Neural cell (in vitro differentiated cells): ENCODE results near the gene SBNO2. TPM values are rescaled to one million over a fixed set of nuclear protein-coding genes. Genes with fewer than 3 reads are reported as not detected.

Source experiments
- H2AFZ ChIP-seq: fragments of 200-600, 300-800 bp; sonication (generic), shearing (Covaris generic); 2 replicates; pipeline ENCODE4 v1.6.0; 2014; ENCODE audit warnings: low read depth, mild to moderate bottlenecking, antibody characterized with exemption, low read length, moderate library complexity
- H3F3A ChIP-seq: fragments of 200-600 bp; shearing (Covaris generic); 2 replicates; pipeline ENCODE4 v1.6.1; 2016; ENCODE audit warnings: mild to moderate bottlenecking, moderate library complexity, mixed read lengths, antibody characterized with exemption, low read length; ENCODE audit not compliant: insufficient read depth, poor library complexity, severe bottlenecking
- H3K27ac ChIP-seq: fragments of 200-600, 300-800 bp; sonication (generic), shearing (Covaris generic); 2 replicates; pipeline ENCODE4 v1.5.1; 2014; ENCODE audit warnings: mild to moderate bottlenecking, low read length, moderate library complexity
- H3K27me3 ChIP-seq: fragments of 300-800, 200-600 bp; sonication (generic), shearing (Covaris generic); 2 replicates; pipeline ENCODE4 v1.6.0; 2014; ENCODE audit warnings: mild to moderate bottlenecking, low read depth, low read length, moderate library complexity; ENCODE audit not compliant: insufficient read depth
- H3K36me3 ChIP-seq: fragments of 300-800, 200-600 bp; sonication (generic), shearing (Covaris generic); 2 replicates; pipeline ENCODE4 v1.5.1; 2014; ENCODE audit warnings: mild to moderate bottlenecking, antibody characterized with exemption, low read length, moderate library complexity; ENCODE audit not compliant: insufficient read depth
- H3K4me2 ChIP-seq: fragments of 300-800, 200-600 bp; sonication (generic), shearing (Covaris generic); 2 replicates; pipeline ENCODE4 v1.6.0; 2014; ENCODE audit warnings: mild to moderate bottlenecking, low read length
- H3K4me3 ChIP-seq: fragments of 300-800, 200-600 bp; sonication (generic), shearing (Covaris generic); 2 replicates; pipeline ENCODE4 v1.5.1; 2014; ENCODE audit warnings: mild to moderate bottlenecking, low read length, moderate library complexity
- H3K79me2 ChIP-seq: fragments of 200-600 bp; shearing (Covaris generic); replicated peaks from 2 replicates; pipeline ENCODE4 v1.6.0; 2014; ENCODE audit warnings: mild to moderate bottlenecking, low read length, moderate library complexity; ENCODE audit not compliant: insufficient read depth
- H3K9ac ChIP-seq: fragments of 300-800, 200-600 bp; sonication (generic), shearing (Covaris generic); 2 replicates; pipeline ENCODE4 v1.6.1; 2016; ENCODE audit warnings: mild to moderate bottlenecking, low read length, mixed read lengths
- H3K9me2 ChIP-seq: fragments of 200-600 bp; shearing (Covaris generic); 2 replicates; pipeline ENCODE4 v1.6.1; 2016; ENCODE audit warnings: mild to moderate bottlenecking, low read length, mixed read lengths; ENCODE audit not compliant: insufficient read depth
- H3K9me3 ChIP-seq: fragments of 200-600, 300-800 bp; sonication (generic), shearing (Covaris generic); 2 replicates; pipeline ENCODE4 v1.6.1; 2016; ENCODE audit warnings: mild to moderate bottlenecking, mixed run types, low read length, moderate library complexity, mixed read lengths
- H4K20me1 ChIP-seq: fragments of 200-600 bp; shearing (Covaris generic); 2 replicates; pipeline ENCODE4 v1.6.1; 2016; ENCODE audit warnings: mild to moderate bottlenecking, mixed run types; ENCODE audit not compliant: insufficient read depth
- CTCF ChIP-seq: fragments of 450-650 bp; IDR thresholded peaks from 2 replicates; pipeline ENCODE4 v1.5.1; 2014; ENCODE audit warnings: antibody characterized with exemption, mild to moderate bottlenecking, moderate library complexity; ENCODE audit not compliant: poor library complexity, severe bottlenecking
- EP300 ChIP-seq: fragments of 450-650 bp; conservative IDR thresholded peaks from 2 replicates; pipeline ENCODE4 v1.6.1; 2014; ENCODE audit warnings: antibody characterized with exemption, mild to moderate bottlenecking, moderate library complexity; ENCODE audit not compliant: poor library complexity, severe bottlenecking
- EZH2 ChIP-seq: fragments of 200-600, 300-800 bp; shearing (Covaris generic), sonication (generic); IDR thresholded peaks from 2 replicates; pipeline ENCODE4 v1.6.1; 2014; ENCODE audit warnings: antibody characterized with exemption, low read length, borderline replicate concordance, mild to moderate bottlenecking; ENCODE audit not compliant: insufficient read depth, poor library complexity, severe bottlenecking
- MXI1 ChIP-seq: fragments of 450-650 bp; conservative IDR thresholded peaks from 2 replicates; pipeline ENCODE4 v1.6.1; 2014; ENCODE audit warnings: antibody characterized with exemption, mild to moderate bottlenecking; ENCODE audit not compliant: poor library complexity, severe bottlenecking
- POLR2AphosphoS5 ChIP-seq: IDR thresholded peaks from 2 replicates; pipeline ENCODE4 v1.6.1; 2012
- RAD21 ChIP-seq: fragments of 450-650 bp; conservative IDR thresholded peaks from 2 replicates; pipeline ENCODE4 v1.6.1; 2014; ENCODE audit warnings: antibody characterized with exemption, mild to moderate bottlenecking, moderate library complexity
- REST ChIP-seq: IDR thresholded peaks from 2 replicates; pipeline ENCODE4 v1.6.1; 2012; ENCODE audit warnings: borderline replicate concordance
- SMC3 ChIP-seq: fragments of 450-650 bp; conservative IDR thresholded peaks from 2 replicates; pipeline ENCODE4 v1.6.1; 2014; ENCODE audit warnings: antibody characterized with exemption, mild to moderate bottlenecking, moderate library complexity; ENCODE audit not compliant: poor library complexity
- TAF1 ChIP-seq: IDR thresholded peaks from 2 replicates; pipeline ENCODE4 v1.6.1; 2012; ENCODE audit warnings: low read depth
- polyA plus RNA-seq: library from polyadenylated mRNA; depleted of rRNA; stranded (reverse); fragments of >200 nt; gene quantifications from 2 replicates; pipeline ENCODE4 v1.2.3, GENCODE V29; 2014

The SBNO2 gene
- polyA plus RNA-seq, 1 donor from 2014 or later = 4.8 TPM

DNA sequence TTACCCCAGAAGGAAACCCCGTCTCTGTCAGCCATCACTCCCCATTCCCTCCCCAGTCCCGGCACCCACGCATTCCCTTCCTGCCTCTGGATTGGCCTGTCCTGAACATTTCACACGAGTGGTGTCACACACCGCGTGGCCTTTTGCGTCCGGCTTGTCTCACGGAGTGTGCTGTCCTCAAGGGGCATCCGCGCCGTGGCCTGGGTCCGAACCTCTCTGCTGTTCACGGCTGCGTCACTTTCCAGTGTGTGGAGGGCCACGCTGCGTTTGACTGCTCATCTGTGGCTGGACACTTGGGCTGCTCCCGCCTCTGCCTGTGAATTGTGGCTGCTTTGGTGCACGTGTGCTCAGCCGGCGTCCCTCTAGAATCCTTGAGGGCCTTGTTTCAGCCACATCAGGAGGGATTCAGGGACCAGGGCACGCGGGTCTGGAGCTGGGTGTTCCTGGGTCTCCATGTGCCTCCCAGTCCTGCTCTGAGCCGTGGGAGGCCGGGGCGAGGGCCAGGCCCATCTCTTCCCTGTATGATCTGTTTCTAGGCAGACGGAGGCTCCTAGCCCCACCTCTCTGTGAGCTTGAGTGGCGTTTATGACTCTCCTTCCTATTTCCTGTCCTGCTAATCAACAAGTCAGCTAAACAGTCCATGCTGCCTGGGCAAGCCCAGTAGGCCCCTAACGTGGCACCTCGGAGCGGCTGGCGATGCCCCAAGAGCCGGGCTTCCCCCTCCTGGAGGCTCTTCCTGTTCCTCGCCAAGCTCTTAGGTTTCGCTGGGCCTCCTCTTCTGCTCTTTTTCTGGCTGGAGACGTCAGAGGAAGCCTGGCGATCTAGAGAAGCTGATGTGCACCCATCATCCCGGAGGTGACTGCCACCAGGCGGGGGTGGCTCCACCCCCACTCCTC is 39.6 kb upstream of the SBNO2 start:
- H2AFZ ChIP-seq = no peak overlapping the region
- no peaks in the 10 kb centered on the region for H4K20me1 ChIP-seq

More for the DNA sequence above, 39.6 kb upstream of the SBNO2 start:
- H3K4me3 ChIP-seq = no peak overlapping the region
- no peaks in the 10 kb centered on the region for H3K9me2 ChIP-seq
- H3K79me2 ChIP-seq = peaks cover 32% of the 10 kb centered on the region
- H3K4me2 ChIP-seq = no peak overlapping the region
- H3K36me3 ChIP-seq = no peaks in the 10 kb centered on the region
- no peak overlapping the region for H3K9ac ChIP-seq
- H3K9me3 ChIP-seq = no peaks in the 10 kb centered on the region
- no peaks in the 10 kb centered on the region for H3F3A ChIP-seq
- no peaks in the 10 kb centered on the region for H3K27me3 ChIP-seq
- H3K27ac ChIP-seq = no peak overlapping the region
- no peak for TF ChIP-seq SMC3
- TF ChIP-seq EZH2 = no peak
- TF ChIP-seq TAF1 = no peak
- TF ChIP-seq CTCF = no peak
- TF ChIP-seq REST = no peak
- TF ChIP-seq MXI1 = no peak
- no peak for TF ChIP-seq EP300
- no peak for TF ChIP-seq POLR2AphosphoS5
- TF ChIP-seq RAD21 = no peak
